Measurements from ENCODE around the gene AKNAD1. TPM values are rescaled to one million over a fixed set of nuclear protein-coding genes. Genes with fewer than 3 reads are reported as not detected.

The AKNAD1 gene
- total and polyA plus RNA-seq, 7 donors = 0.28 to 2.4 (median 1.5) TPM; not detected in 3

DNA sequence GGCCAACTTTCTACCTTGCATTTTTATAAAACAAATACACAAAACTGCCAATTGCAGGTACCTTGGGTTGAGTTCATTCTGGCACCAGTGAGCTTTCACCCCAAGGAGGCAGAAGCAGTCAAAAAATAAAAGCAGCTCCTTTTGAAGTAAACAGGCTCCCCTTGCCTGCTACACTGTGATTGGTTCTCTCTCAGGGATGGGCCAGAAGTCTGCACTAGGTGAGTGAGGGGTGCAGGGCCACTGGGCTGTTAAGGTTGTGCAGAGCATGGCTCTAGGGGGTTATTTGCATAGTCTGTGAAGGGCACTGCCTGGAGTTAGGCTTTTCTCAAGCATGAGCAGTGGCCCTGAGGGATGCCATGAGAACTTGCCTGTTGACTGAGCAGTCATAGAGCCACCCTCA, 39.1 kb downstream of the AKNAD1 start:
- DNase-seq = no peak
- peaks cover 0 to 4% (median 0%) of the 10 kb centered on the region in 4 donors for H3K36me3 ChIP-seq
- intact Hi-C loops (cut with DNase I) = no loop called here
- peak overlapping the region in 3 of 4 donors; percentile 82 to 88 (median 87) for H3K27ac ChIP-seq
- H3K9me3 ChIP-seq = no peaks in the 10 kb centered on the region
- no peaks in the 10 kb centered on the region for H3K27me3 ChIP-seq
- H3K4me3 ChIP-seq = no peak overlapping the region
- no peak for TF ChIP-seq POLR2AphosphoS5 (IDR thresholded peaks at IDR 0.05)
- TF ChIP-seq POLR2A (IDR thresholded peaks at IDR 0.05) = no peak
- TF ChIP-seq EP300 (IDR thresholded peaks at IDR 0.05) = no peak
- TF ChIP-seq, protein P1, sequence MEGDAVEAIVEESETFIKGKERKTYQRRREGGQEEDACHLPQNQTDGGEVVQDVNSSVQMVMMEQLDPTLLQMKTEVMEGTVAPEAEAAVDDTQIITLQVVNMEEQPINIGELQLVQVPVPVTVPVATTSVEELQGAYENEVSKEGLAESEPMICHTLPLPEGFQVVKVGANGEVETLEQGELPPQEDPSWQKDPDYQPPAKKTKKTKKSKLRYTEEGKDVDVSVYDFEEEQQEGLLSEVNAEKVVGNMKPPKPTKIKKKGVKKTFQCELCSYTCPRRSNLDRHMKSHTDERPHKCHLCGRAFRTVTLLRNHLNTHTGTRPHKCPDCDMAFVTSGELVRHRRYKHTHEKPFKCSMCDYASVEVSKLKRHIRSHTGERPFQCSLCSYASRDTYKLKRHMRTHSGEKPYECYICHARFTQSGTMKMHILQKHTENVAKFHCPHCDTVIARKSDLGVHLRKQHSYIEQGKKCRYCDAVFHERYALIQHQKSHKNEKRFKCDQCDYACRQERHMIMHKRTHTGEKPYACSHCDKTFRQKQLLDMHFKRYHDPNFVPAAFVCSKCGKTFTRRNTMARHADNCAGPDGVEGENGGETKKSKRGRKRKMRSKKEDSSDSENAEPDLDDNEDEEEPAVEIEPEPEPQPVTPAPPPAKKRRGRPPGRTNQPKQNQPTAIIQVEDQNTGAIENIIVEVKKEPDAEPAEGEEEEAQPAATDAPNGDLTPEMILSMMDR (IDR thresholded peaks at IDR 0.05) = no peak
- peaks cover 0 to 37% (median 33%) of the 10 kb centered on the region in 4 donors for H3K4me1 ChIP-seq

DNA sequence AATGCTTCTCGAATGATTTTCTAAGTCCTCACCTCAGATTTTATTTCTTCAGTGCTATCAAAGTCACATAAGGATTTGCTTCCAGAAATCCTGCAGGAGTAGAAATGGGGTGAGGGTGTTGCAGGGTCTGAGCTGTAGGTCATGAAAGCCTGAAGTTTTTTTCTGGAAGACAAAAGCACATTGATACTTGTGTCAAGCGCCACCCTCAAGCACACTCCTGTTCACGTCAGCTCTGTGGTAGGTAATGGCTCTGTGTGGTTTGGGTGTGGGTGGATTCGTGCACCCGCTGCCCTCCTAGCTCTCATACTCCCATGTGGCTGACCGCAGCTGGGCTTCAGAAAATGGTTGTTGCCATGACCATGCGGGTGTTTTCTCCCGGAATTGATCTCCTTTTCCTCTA, 39.9 kb downstream of the AKNAD1 start:
- intact Hi-C loops (cut with DNase I) = no loop called here
- 10 to 65% methylated on average over 8 of the region's 8 CpGs for WGBS, 2 donors
- TF ChIP-seq, protein P1 (IDR thresholded peaks at IDR 0.05) = no peak
- TF ChIP-seq EP300 (IDR thresholded peaks at IDR 0.05) (no peak), POLR2AphosphoS5 (IDR thresholded peaks at IDR 0.05) (no peak), POLR2A (IDR thresholded peaks at IDR 0.05) (no peak)
- Histone ChIP-seq H3K36me3 (no peaks in the 10 kb centered on the region), H3K4me1 (peaks cover 0 to 37% (median 33%) of the 10 kb centered on the region in 4 donors), H3K9me3 (no peaks in the 10 kb centered on the region), H3K27me3 (no peaks in the 10 kb centered on the region), H3K4me3 (peak overlapping the region in 3 of 4 donors; percentile 20 to 41 (median 27)), H3K27ac (peak overlapping the region; percentile 81 to 88 (median 84))
- DNase-seq = no peak

- no peaks in the 10 kb centered on the region for H3K9me3 ChIP-seq
- H3K27ac ChIP-seq = peak overlapping the region; percentile 81 to 88 (median 84)
- 20 to 40% methylated on average over 12 of the region's 12 CpGs for WGBS, 2 donors
- no peaks in the 10 kb centered on the region for H3K27me3 ChIP-seq
- H3K36me3 ChIP-seq = peaks cover 0 to 6% (median 0%) of the 10 kb centered on the region in 4 donors
- peak overlapping the region in 3 of 4 donors; percentile 20 to 41 (median 27) for H3K4me3 ChIP-seq
- intact Hi-C loops (cut with DNase I) = no loop called here
- peak; percentile 93 for DNase-seq
- peak; percentile 39 to 75 (median 58) for TF ChIP-seq POLR2AphosphoS5 (IDR thresholded peaks at IDR 0.05)
- peak in 2 of 4 donors; percentile 7 to 24 for TF ChIP-seq EP300 (IDR thresholded peaks at IDR 0.05)
- TF ChIP-seq, protein P1 (IDR thresholded peaks at IDR 0.05) = no peak
- no peak for TF ChIP-seq POLR2A (IDR thresholded peaks at IDR 0.05)
- H3K4me1 ChIP-seq = peaks cover 0 to 37% (median 33%) of the 10 kb centered on the region in 4 donors
Observed at GRCh38 chr1:108816049-108816893, 40.6 kb downstream of the AKNAD1 start.

- DNase-seq = no peak
- Histone ChIP-seq H3K4me3 (no peak overlapping the region), H3K27me3 (no peaks in the 10 kb centered on the region), H3K36me3 (peaks cover 0 to 7% (median 0%) of the 10 kb centered on the region in 4 donors), H3K27ac (peak overlapping the region; percentile 81 to 88 (median 84)), H3K9me3 (no peaks in the 10 kb centered on the region), H3K4me1 (peaks cover 0 to 37% (median 33%) of the 10 kb centered on the region in 4 donors)
- no peak for TF ChIP-seq POLR2A (IDR thresholded peaks at IDR 0.05)
- TF ChIP-seq, protein P1 (IDR thresholded peaks at IDR 0.05) = no peak
- TF ChIP-seq POLR2AphosphoS5 (IDR thresholded peaks at IDR 0.05) = no peak
- no peak for TF ChIP-seq EP300 (IDR thresholded peaks at IDR 0.05)
- intact Hi-C loops (cut with DNase I) = no loop called here
Observed at GRCh38 chr1:108815566-108815965, 41.3 kb downstream of the AKNAD1 start.

All from sigmoid colon (tissue), 7 donors.